Smooth muscle cell (in vitro differentiated cells): ENCODE measurements around the gene SPATA9. TPM values are rescaled to one million over a fixed set of nuclear protein-coding genes. Genes with fewer than 3 reads are reported as not detected.

Source experiments
- DNase-seq: peaks from one replicate; lab custom pipeline; 2025; ENCODE audit not compliant: unreplicated experiment; lab: John Stamatoyannopoulos, UW
- H2AFZ ChIP-seq: fragments of 200-600 bp; sonication (generic); 2 replicates; pipeline ENCODE4 v1.6.0; 2016; ENCODE audit warnings: antibody characterized with exemption, low read depth, mild to moderate bottlenecking
- H3F3A ChIP-seq: fragments of 200-600 bp; sonication (generic); 2 replicates; pipeline ENCODE4 v1.6.0; 2017; ENCODE audit warnings: antibody characterized with exemption, low read depth
- H3K27ac ChIP-seq: fragments of 200-600 bp; sonication (generic); 2 replicates; pipeline ENCODE4 v1.5.1; 2016; ENCODE audit warnings: low read depth, mild to moderate bottlenecking
- H3K27me3 ChIP-seq: fragments of 200-600 bp; sonication (generic); 2 replicates; pipeline ENCODE4 v1.6.1; 2016; ENCODE audit warnings: low read depth, mild to moderate bottlenecking
- H3K36me3 ChIP-seq: fragments of 200-600 bp; sonication (generic); 2 replicates; pipeline ENCODE4 v1.5.1; 2016; ENCODE audit warnings: low read depth
- H3K4me1 ChIP-seq: fragments of 200-600 bp; sonication (generic); 2 replicates; pipeline ENCODE4 v1.5.1; 2016; ENCODE audit warnings: low read depth
- H3K4me2 ChIP-seq: fragments of 200-600 bp; sonication (generic); 2 replicates; pipeline ENCODE4 v1.6.0; 2016; ENCODE audit warnings: mild to moderate bottlenecking
- H3K4me3 ChIP-seq: fragments of 200-600 bp; sonication (generic); 2 replicates; pipeline ENCODE4 v1.5.1; 2016; ENCODE audit warnings: mild to moderate bottlenecking
- H3K79me2 ChIP-seq: fragments of 200-600 bp; sonication (generic); 2 replicates; pipeline ENCODE4 v1.6.0; 2016; ENCODE audit warnings: low read depth, mild to moderate bottlenecking
- H3K9ac ChIP-seq: fragments of 200-600 bp; sonication (generic); 2 replicates; pipeline ENCODE4 v1.6.0; 2016; ENCODE audit warnings: low read depth
- H3K9me3 ChIP-seq: fragments of 200-600 bp; sonication (generic); replicated peaks from 2 replicates; pipeline ENCODE4 v1.5.1; 2016; ENCODE audit warnings: low read depth
- H4K20me1 ChIP-seq: fragments of 200-600 bp; sonication (generic); 2 replicates; pipeline ENCODE4 v1.6.0; 2016; ENCODE audit warnings: low read depth
- CTCF ChIP-seq: fragments of 200-600 bp; sonication (generic); IDR thresholded peaks from 2 replicates; pipeline ENCODE4 v1.5.1; 2017; ENCODE audit warnings: borderline replicate concordance, mild to moderate bottlenecking, antibody characterized with exemption; ENCODE audit not compliant: insufficient read depth, poor library complexity, severe bottlenecking
- WGBS: methylation state at CpG from one replicate; pipeline ENCODE4 v1.1.7; 2016; ENCODE audit warnings: low lambda C conversion rate; 5-methylcytosine and 5-hydroxymethylcytosine counted together
- polyA plus RNA-seq: library from polyadenylated mRNA; unstranded; fragments of >200 nt; fragmentation: Nextera tagmentation; extraction: Ambion mirVana; gene quantifications from 2 replicates; pipeline ENCODE4 v1.2.1, GENCODE V29; 2016
- total RNA-seq: library from RNA; depleted of rRNA; stranded (reverse); fragments of >200 nt; gene quantifications from 2 replicates; pipeline ENCODE4 v1.2.3, GENCODE V29; 2014

The SPATA9 gene
- total and polyA plus RNA-seq, 2 experiments from 2014 or later: not detected

GRCh38 chr5:95667061-95667618, 15.7 kb downstream of the SPATA9 start:
- Histone ChIP-seq H3K27me3 (no peaks in the 10 kb centered on the region), H3K27ac (no peak overlapping the region), H3F3A (peaks cover 10% of the 10 kb centered on the region), H3K9ac (no peak overlapping the region), H3K79me2 (no peaks in the 10 kb centered on the region), H3K4me1 (peaks cover 17% of the 10 kb centered on the region), H3K36me3 (no peaks in the 10 kb centered on the region), H3K9me3 (no peaks in the 10 kb centered on the region), H3K4me2 (no peak overlapping the region), H2AFZ (no peak overlapping the region), H3K4me3 (no peak overlapping the region), H4K20me1 (no peaks in the 10 kb centered on the region)
- DNase-seq: no peak
- WGBS: 86% methylated on average over 4 of the region's 4 CpGs
- no peak for TF ChIP-seq CTCF

GRCh38 chr5:95664204-95664786, 18.5 kb downstream of the SPATA9 start:
- peaks cover 15% of the 10 kb centered on the region for H3K4me1 ChIP-seq
- no peaks in the 10 kb centered on the region for H3K9me3 ChIP-seq
- no peak overlapping the region for H3K9ac ChIP-seq
- H3K36me3 ChIP-seq: no peaks in the 10 kb centered on the region
- no peak for DNase-seq
- H2AFZ ChIP-seq: peak overlapping the region; percentile 76
- no peaks in the 10 kb centered on the region for H3K27me3 ChIP-seq
- TF ChIP-seq CTCF: peak; percentile 82
- WGBS: 18% methylated on average over 3 of the region's 3 CpGs
- peak overlapping the region; percentile 32 for H3K27ac ChIP-seq
- peak overlapping the region; percentile 68 for H3K4me2 ChIP-seq
- H3F3A ChIP-seq: no peaks in the 10 kb centered on the region
- H4K20me1 ChIP-seq: no peaks in the 10 kb centered on the region
- H3K4me3 ChIP-seq: no peak overlapping the region
- no peaks in the 10 kb centered on the region for H3K79me2 ChIP-seq

- Histone ChIP-seq H3K36me3 (no peaks in the 10 kb centered on the region), H3K27me3 (no peaks in the 10 kb centered on the region), H2AFZ (no peak overlapping the region), H3K9me3 (no peaks in the 10 kb centered on the region), H3K4me1 (peaks cover 4% of the 10 kb centered on the region), H3K79me2 (no peaks in the 10 kb centered on the region), H4K20me1 (no peaks in the 10 kb centered on the region), H3K4me2 (no peak overlapping the region), H3K4me3 (no peak overlapping the region), H3F3A (no peaks in the 10 kb centered on the region), H3K9ac (no peak overlapping the region), H3K27ac (no peak overlapping the region)
- no peak for TF ChIP-seq CTCF
- no peak for DNase-seq
Measured at GRCh38 chr5:95662946-95663345, 19.8 kb downstream of the SPATA9 start.

- H3K4me1 ChIP-seq: peaks cover 4% of the 10 kb centered on the region
- H3K27ac ChIP-seq: no peak overlapping the region
- no peaks in the 10 kb centered on the region for H3K36me3 ChIP-seq
- H3F3A ChIP-seq: no peaks in the 10 kb centered on the region
- no peaks in the 10 kb centered on the region for H4K20me1 ChIP-seq
- no peak overlapping the region for H3K4me2 ChIP-seq
- TF ChIP-seq CTCF: no peak
- no peaks in the 10 kb centered on the region for H3K79me2 ChIP-seq
- H2AFZ ChIP-seq: no peak overlapping the region
- H3K27me3 ChIP-seq: no peaks in the 10 kb centered on the region
- no peak overlapping the region for H3K9ac ChIP-seq
- H3K9me3 ChIP-seq: no peaks in the 10 kb centered on the region
- no peak overlapping the region for H3K4me3 ChIP-seq
- 81% methylated on average over 2 of the region's 2 CpGs for WGBS
- no peak for DNase-seq
Measured at GRCh38 chr5:95660060-95660459, 22.7 kb downstream of the SPATA9 start.
